Esophagus (tissue), 2 donors: ENCODE measurements around the gene EN2. TPM values are rescaled to one million over a fixed set of nuclear protein-coding genes. Genes with fewer than 3 reads are reported as not detected.

Experiments used
- H3K27ac ChIP-seq, 2 donors: one replicate each; pipeline ENCODE4 v1.5.1; 2013; ENCODE audit warnings: low read depth in 2 of 2, mild to moderate bottlenecking in 2 of 2, inconsistent platforms in 1 of 2, low read length in 1 of 2, moderate library complexity in 1 of 2
- H3K27me3 ChIP-seq, 2 donors: one replicate each; pipeline ENCODE4 v1.6.1; 2013; ENCODE audit warnings: low read length in 2 of 2, control low read depth in 1 of 2, mild to moderate bottlenecking in 1 of 2; ENCODE audit not compliant: insufficient read depth in 2 of 2, control insufficient read depth in 1 of 2
- H3K36me3 ChIP-seq, 2 donors: one replicate each; pipeline ENCODE4 v1.6.1; 2013; ENCODE audit warnings: low read length in 1 of 2; ENCODE audit not compliant: control insufficient read depth in 2 of 2, insufficient read depth in 2 of 2
- H3K4me1 ChIP-seq, 2 donors: one replicate each; pipeline ENCODE4 v1.6.1; 2013; ENCODE audit warnings: low read length in 1 of 2; ENCODE audit not compliant: control insufficient read depth in 2 of 2, insufficient read depth in 2 of 2
- H3K4me3 ChIP-seq, 2 donors: one replicate each; pipeline ENCODE4 v1.5.1; 2013; ENCODE audit warnings: low read length in 2 of 2, mild to moderate bottlenecking in 2 of 2, low read depth in 1 of 2, moderate library complexity in 1 of 2
- H3K9me3 ChIP-seq, 2 donors: one replicate each; pipeline ENCODE4 v1.6.1; 2013; ENCODE audit warnings: mild to moderate bottlenecking in 2 of 2, low read depth in 1 of 2, low read length in 1 of 2, moderate library complexity in 1 of 2; ENCODE audit not compliant: control insufficient read depth in 2 of 2, insufficient read depth in 1 of 2
- whole genome bisulfite sequencing, 2 donors: extraction: QIAGEN DNeasy Blood & Tissue Kit; methylation state at CpG; one replicate each; pipeline ENCODE4 v1.1.7; 2013; 5-methylcytosine and 5-hydroxymethylcytosine counted together
- polyA plus RNA-seq, 2 donors: library from polyadenylated mRNA; stranded (reverse); fragments of 200-250 nt; gene quantifications; one replicate each; pipeline ENCODE4 v1.2.3, GENCODE V29; 2013
- donor health status: healthy with polysubstance abuse.
- donor health status: Bipolar disorder and iron deficiency.

The EN2 gene
- polyA plus RNA-seq: under 1 TPM; 0.01 to 0.02 TPM

DNA sequence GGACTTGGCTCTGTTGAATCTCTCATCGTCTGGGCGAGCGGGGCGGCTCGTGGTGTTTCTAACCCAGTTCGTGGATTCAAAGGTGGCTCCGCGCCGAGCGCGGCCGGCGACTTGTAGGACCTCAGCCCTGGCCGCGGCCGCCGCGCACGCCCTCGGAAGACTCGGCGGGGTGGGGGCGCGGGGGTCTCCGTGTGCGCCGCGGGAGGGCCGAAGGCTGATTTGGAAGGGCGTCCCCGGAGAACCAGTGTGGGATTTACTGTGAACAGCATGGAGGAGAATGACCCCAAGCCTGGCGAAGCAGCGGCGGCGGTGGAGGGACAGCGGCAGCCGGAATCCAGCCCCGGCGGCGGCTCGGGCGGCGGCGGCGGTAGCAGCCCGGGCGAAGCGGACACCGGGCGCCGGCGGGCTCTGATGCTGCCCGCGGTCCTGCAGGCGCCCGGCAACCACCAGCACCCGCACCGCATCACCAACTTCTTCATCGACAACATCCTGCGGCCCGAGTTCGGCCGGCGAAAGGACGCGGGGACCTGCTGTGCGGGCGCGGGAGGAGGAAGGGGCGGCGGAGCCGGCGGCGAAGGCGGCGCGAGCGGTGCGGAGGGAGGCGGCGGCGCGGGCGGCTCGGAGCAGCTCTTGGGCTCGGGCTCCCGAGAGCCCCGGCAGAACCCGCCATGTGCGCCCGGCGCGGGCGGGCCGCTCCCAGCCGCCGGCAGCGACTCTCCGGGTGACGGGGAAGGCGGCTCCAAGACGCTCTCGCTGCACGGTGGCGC lies at the start of gene EN2:
Gene EN2 (plus strand): TSS at position 19 of the 767 bp plus-strand sequence. CDS start 249 bp downstream, at position 268.
- Histone ChIP-seq H3K27ac (no peak within 1 kb of the TSS), H3K4me3 (peak within 1 kb of the TSS; percentile 36 to 54), H3K27me3 (peaks cover 7 to 63% of the 10 kb centered on the region in 2 donors), H3K9me3 (peaks cover 4 to 6% of the 10 kb centered on the region in 2 donors), H3K36me3 (no peaks in the 10 kb centered on the region), H3K4me1 (peaks cover 10 to 24% of the 10 kb centered on the region in 2 donors)
- 1 to 3% methylated on average over 91 to 105 of the region's 105 CpGs for WGBS, 2 donors

DNA sequence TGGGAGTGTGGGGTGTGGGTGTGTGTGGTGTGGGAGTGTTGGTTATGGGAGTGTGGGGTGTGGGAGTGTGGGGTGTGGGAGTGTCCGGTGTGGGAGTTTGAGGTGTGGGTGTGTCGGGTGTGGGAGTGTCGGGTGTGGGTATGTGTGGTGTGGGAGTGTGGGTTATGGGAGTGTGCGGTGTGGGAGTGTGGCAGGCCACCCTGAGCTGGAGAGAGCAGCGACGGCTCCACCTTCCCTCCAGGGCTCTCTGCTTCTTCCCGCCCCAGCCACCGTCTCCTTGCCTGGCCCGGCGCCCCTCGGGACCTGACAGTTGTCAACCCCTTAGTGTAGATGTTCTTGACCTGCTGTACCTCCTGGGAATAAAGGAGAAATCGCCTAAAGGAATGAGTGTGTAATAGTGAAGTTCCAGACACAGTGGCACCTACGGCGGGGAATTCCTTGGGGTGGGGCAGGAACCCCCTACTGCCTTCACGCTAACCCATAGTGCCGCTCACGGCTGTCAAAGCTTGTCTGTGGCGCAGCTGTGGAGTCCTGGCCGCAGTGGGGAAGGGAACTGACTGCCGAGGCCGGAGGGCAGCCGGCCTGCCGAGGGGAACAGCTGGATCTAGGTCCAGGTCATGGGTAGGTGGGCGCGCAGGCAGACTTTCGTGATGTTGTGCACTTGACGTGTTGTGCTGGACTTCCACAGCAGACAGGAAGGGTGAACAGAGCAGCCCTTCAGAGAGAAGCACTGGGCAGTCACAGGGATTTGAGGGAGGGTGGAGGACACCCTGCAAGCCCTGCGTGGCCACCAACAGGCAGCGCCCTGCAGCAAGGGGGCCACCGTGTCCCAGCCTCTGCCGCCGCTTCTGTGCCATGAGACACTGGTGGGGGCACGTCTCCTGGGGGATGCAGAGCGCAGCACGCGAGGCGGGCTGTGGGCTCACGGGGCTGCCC lies 49.0 kb upstream of the EN2 start:
- no peaks in the 10 kb centered on the region for H3K36me3 ChIP-seq
- 28 to 35% methylated on average over 35 to 38 of the region's 38 CpGs for WGBS, 2 donors
- no peak overlapping the region for H3K27ac ChIP-seq
- H3K27me3 ChIP-seq: peaks cover 0 to 12% of the 10 kb centered on the region in 2 donors
- no peak overlapping the region for H3K4me3 ChIP-seq
- no peaks in the 10 kb centered on the region for H3K9me3 ChIP-seq
- no peaks in the 10 kb centered on the region for H3K4me1 ChIP-seq

GRCh38 chr7:155409980-155410379 lies 47.9 kb upstream of the EN2 start:
- Histone ChIP-seq H3K9me3 (no peaks in the 10 kb centered on the region), H3K4me3 (no peak overlapping the region), H3K27ac (no peak overlapping the region), H3K4me1 (no peaks in the 10 kb centered on the region), H3K36me3 (no peaks in the 10 kb centered on the region), H3K27me3 (peaks cover 0 to 12% of the 10 kb centered on the region in 2 donors)
- 72 to 84% methylated on average over 15 of the region's 15 CpGs for WGBS, 2 donors

DNA sequence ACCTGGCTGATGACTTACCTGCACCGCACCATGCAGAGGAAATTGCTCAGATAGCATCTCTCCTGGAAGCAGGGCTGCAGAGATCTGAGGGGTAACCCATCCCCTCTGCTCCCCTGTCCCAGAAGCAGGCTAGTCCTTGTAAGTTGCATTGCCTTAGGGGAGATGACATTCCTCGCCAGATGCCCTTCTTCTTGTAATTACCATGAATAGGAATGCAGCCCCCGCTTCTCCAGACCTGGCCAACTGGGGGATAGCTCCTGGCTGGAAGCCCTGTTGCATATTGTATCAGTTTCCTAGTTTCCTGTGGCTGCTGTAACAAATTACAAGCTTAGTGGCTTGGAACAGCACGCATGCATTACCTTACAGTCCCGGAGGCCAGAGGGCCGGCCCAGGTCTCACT lies 47.5 kb upstream of the EN2 start:
- Histone ChIP-seq H3K36me3 (no peaks in the 10 kb centered on the region), H3K4me1 (no peaks in the 10 kb centered on the region), H3K27ac (no peak overlapping the region), H3K27me3 (peaks cover 0 to 12% of the 10 kb centered on the region in 2 donors), H3K9me3 (no peaks in the 10 kb centered on the region), H3K4me3 (no peak overlapping the region)
- 71 to 75% methylated on average over 6 of the region's 6 CpGs for WGBS, 2 donors

DNA sequence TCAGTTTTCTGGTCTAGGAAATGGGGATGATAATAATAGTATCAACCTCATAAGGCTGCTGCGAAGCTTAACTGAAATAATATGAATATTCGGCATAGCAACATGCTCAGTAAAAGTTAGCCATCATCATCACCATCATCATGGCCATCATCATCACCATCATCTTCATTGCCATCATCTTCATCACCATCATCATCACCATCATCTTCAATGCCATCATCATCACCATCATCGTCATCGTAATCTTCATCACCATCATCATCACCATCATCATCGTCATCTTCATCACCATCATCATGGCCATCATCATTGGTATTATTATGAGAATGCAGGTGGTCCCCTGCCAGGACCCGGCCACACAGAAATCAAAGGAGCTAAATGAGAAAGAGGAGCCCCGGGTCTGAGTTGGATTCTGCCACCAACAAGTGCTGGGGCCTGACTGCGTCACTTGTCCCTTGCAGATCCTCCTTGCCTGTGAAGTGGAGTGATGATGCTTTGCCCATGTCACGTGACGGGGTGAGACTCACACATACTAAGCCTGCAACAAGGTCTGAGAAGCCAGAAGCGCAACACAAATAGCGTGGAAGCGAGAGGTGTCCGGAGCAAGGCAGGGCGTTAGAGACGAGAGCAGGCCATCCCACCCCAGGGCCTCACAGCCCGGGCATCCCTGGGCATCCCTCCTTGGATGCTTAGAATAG lies 46.1 kb upstream of the EN2 start:
- Histone ChIP-seq H3K27me3 (peaks cover 0 to 7% of the 10 kb centered on the region in 2 donors), H3K9me3 (no peaks in the 10 kb centered on the region), H3K27ac (no peak overlapping the region), H3K4me1 (no peaks in the 10 kb centered on the region), H3K36me3 (no peaks in the 10 kb centered on the region), H3K4me3 (no peak overlapping the region)
- 90% methylated on average over 17 of the region's 17 CpGs for WGBS, 2 donors

DNA sequence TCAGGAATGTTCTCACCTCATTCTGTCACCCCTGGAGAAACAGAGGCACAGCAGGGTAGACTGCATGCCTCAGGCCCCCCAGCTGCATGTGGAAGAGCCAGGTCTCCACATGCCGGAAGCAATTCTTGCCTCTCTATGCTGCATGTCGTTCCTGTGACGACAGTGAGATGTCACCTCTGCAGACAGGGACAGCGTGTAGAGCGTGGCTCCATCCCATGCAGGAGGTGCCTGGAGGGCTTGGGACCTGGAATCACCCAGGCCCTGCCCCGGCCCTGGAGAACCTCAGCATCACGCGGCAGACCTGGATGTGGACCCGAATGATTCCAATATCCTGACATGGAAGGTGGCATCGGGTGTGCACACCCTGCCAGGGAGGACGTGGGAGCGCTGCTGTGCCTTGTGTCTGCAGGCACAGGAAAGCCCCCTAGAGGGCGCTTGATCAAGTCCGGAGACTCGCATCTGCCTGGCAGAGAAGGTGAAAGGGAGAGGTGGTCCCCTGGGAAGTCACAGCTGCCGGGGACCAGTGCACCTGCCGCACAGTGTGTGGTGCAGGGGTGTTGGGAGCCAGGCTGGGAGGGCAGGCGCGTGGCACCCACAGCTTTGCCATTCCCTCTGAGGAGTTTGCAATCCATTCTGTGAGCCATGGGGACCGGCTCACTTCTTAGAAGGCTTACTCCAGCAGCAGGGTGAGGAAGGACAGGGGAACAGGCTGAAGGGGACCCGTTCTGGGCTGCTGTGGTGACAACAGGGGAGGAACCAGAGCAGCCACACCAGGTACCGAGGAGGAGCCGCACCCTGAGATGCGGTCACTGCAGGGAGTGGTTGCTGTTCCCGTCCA lies 45.3 kb upstream of the EN2 start:
- Histone ChIP-seq H3K4me3 (no peak overlapping the region), H3K9me3 (no peaks in the 10 kb centered on the region), H3K27ac (no peak overlapping the region), H3K36me3 (no peaks in the 10 kb centered on the region), H3K4me1 (no peaks in the 10 kb centered on the region), H3K27me3 (peaks cover 0 to 7% of the 10 kb centered on the region in 2 donors)
- WGBS, 2 donors: 35 to 39% methylated on average over 25 of the region's 25 CpGs

- Histone ChIP-seq H3K4me1 (no peaks in the 10 kb centered on the region), H3K9me3 (no peaks in the 10 kb centered on the region), H3K27ac (no peak overlapping the region), H3K4me3 (no peak overlapping the region), H3K36me3 (no peaks in the 10 kb centered on the region), H3K27me3 (peaks cover 0 to 3% of the 10 kb centered on the region in 2 donors)
- WGBS, 2 donors: 86 to 89% methylated on average over 24 of the region's 24 CpGs
These were observed 43.1 kb upstream of the EN2 start for GRCh38 chr7:155414547-155415492.

DNA sequence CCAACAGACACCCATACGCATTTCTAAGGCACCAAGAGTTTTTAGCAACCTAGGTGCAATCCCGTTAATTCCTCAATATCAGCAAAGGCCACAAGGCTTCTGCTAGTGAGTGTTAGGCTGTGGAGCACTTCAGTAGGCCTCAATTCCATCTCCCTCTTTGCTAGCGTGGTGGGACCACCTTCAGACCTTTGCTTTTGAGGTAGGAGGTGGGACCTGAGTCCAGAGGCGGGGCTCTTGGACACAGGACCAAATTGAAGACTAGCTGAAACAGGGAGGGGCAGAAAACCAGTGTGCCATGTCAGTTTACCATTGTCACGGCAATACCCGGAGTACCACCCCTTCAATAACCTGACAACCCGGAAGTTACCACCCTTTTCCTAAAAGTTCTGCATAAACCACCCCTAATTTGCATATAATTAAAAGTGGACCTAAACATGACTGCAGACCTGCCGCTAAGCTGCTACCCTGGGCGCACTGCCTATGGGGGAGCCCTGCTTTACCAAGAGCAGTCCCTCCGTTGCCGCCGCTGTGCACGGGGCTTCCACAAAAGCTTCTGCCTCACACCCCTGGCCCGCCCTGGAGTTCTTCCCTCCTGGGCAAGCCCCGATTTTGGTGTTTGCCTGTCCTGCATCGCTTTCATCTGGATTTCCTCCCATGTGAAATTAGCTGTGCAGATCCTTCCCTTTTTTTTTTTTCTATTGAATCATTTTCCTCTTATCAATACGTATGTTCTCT lies 41.1 kb upstream of the EN2 start:
- Histone ChIP-seq H3K36me3 (no peaks in the 10 kb centered on the region), H3K27ac (no peak overlapping the region), H3K27me3 (peaks cover 0 to 3% of the 10 kb centered on the region in 2 donors), H3K4me3 (no peak overlapping the region), H3K4me1 (no peaks in the 10 kb centered on the region), H3K9me3 (no peaks in the 10 kb centered on the region)
- WGBS, 2 donors: 86 to 88% methylated on average over 17 of the region's 17 CpGs
